CD4-positive, alpha-beta T cell treated with Interleukin-4 for 1 hour (primary cell): ENCODE results near the gene CBX1.
"Not testable (repeated sequence)": the region's sequence is repeated elsewhere in the genome, so short reads cannot be mapped to it uniquely, and the experiment has no call there.

Source experiments
- DNase-seq, 2 donors: peaks; one replicate each; pipeline ENCODE4 v3.0.0-alpha.2; 2020 to 2022

Gene CBX1

GRCh38 chr17:48070195-48070594 is 31.1 kb downstream of the CBX1 start:
- DNase-seq: no peak

GRCh38 chr17:48068491-48068961 is 32.8 kb downstream of the CBX1 start:
- no peak for DNase-seq

- DNase-seq: not testable (repeated sequence)
Observed at GRCh38 chr17:48067808-48068207, 33.5 kb downstream of the CBX1 start.

GRCh38 chr17:48067245-48067644 is 34.0 kb downstream of the CBX1 start:
- DNase-seq: no peak

- DNase-seq: no peak
Observed at GRCh38 chr17:48066656-48067055, 34.6 kb downstream of the CBX1 start.

GRCh38 chr17:48066192-48066591 is 35.1 kb downstream of the CBX1 start:
- DNase-seq: no peak

GRCh38 chr17:48064638-48065037 is 36.6 kb downstream of the CBX1 start:
- no peak for DNase-seq

- no peak for DNase-seq
Observed at GRCh38 chr17:48062273-48062672, 39.0 kb downstream of the CBX1 start.

- no peak for DNase-seq
Observed at GRCh38 chr17:48060249-48060648, 41.0 kb downstream of the CBX1 start.

- no peak for DNase-seq
Observed at GRCh38 chr17:48059125-48059668, 42.1 kb downstream of the CBX1 start.

GRCh38 chr17:48058393-48059124 is 42.7 kb downstream of the CBX1 start:
- no peak for DNase-seq

- no peak for DNase-seq
Observed at GRCh38 chr17:48057626-48058025, 43.7 kb downstream of the CBX1 start.

GRCh38 chr17:48056879-48057278 is 44.4 kb downstream of the CBX1 start:
- DNase-seq: no peak

GRCh38 chr17:48056246-48056745 is 45.0 kb downstream of the CBX1 start:
- DNase-seq: no peak

- DNase-seq: no peak
Observed at GRCh38 chr17:48055531-48056245, 45.6 kb downstream of the CBX1 start.

GRCh38 chr17:48054238-48055185 is 46.8 kb downstream of the CBX1 start:
- no peak for DNase-seq

- DNase-seq: no peak
Observed at GRCh38 chr17:48053758-48054237, 47.5 kb downstream of the CBX1 start.

- no peak for DNase-seq
Observed at GRCh38 chr17:48052956-48053757, 48.1 kb downstream of the CBX1 start.

GRCh38 chr17:48051706-48052486 is 49.4 kb downstream of the CBX1 start:
- no peak for DNase-seq

GRCh38 chr17:48051283-48051682 is 50.0 kb downstream of the CBX1 start:
- no peak for DNase-seq
